Measurements from ENCODE around the gene BTC. TPM values are rescaled to one million over a fixed set of nuclear protein-coding genes. Genes with fewer than 3 reads are reported as not detected.
"Not testable (repeated sequence)": the region's sequence is repeated elsewhere in the genome, so short reads cannot be mapped to it uniquely, and the experiment has no call there.

BTC gene
- total RNA-seq, 1 experiment from 2014 or later = 1.0 TPM

GRCh38 chr4:74758551-74759145 lies 35.7 kb downstream of the BTC start:
- DNase-seq (ENCODE audit: low read depth) = no peak

DNA sequence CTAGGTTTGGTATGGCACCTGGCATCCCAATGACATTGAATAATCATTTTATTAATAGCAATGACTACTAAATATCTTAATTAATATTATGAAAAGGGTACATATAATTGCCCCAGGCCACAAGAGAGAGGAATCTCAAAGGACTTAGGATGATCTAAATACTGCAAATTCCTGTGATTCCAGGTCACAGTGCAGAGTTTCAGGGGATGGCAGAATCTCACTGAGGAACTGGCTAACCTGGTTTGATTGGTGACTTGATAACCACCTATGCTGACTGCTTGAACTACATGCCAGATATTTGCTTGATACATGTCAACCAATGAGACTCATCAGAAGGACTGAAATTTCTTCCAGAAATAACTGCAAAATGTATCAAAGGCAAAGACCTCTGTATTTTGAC lies 37.2 kb downstream of the BTC start:
- DNase-seq (ENCODE audit: low read depth) = no peak

DNA sequence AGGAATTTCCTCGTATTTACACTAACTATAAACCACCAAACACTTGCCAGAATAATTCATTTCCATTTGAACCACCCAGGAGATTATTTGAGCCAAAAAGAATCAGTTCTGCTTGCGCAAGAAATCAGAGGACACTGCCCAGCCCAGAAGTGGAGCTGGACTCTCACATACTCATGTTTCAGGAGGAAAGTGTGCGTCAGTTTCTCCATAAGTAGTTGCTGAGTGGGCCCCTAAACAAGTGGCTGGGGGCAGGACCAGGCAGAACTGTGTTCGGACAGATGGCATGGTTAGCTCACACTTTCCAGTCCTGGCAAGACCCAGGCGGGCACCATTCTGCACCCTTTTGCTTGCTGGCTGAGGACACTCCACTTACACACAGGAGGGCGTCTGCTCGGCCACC lies 38.8 kb downstream of the BTC start:
- no peak for DNase-seq (ENCODE audit: low read depth)

GRCh38 chr4:74754218-74754617 lies 40.1 kb downstream of the BTC start:
- no peak for DNase-seq (ENCODE audit: low read depth)

- DNase-seq (ENCODE audit: low read depth) = no peak
These were observed 41.5 kb downstream of the BTC start for GRCh38 chr4:74752798-74753197.

- DNase-seq (ENCODE audit: low read depth) = no peak
These were observed 42.5 kb downstream of the BTC start for GRCh38 chr4:74751856-74752255.

GRCh38 chr4:74751247-74751646 lies 43.1 kb downstream of the BTC start:
- DNase-seq (ENCODE audit: low read depth) = no peak

DNA sequence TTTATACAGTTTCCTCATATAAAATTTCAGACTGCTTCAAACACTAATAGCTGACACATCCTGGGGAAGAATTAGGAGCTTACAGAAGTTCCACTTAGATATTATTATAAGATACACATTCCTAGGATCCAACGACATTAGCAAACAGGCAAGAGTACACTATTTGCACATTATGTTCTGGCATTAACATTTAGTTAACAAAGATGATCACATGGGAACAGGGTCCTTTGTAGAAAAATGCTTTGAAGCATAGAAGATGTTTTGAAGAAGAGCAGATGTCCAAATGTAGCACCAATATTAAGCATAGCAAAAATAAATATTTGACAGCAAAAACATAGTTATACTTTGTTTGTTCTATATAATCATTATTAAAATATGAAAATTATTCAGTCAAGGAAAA lies 52.1 kb downstream of the BTC start:
- DNase-seq (ENCODE audit: low read depth) = no peak

- DNase-seq (ENCODE audit: low read depth) = no peak
These were observed 55.7 kb downstream of the BTC start for GRCh38 chr4:74738464-74739143.

GRCh38 chr4:74734995-74735394 lies 59.3 kb downstream of the BTC start:
- DNase-seq (ENCODE audit: low read depth) = no peak

GRCh38 chr4:74733756-74734155 lies 60.6 kb downstream of the BTC start:
- no peak for DNase-seq (ENCODE audit: low read depth)

GRCh38 chr4:74724979-74725378 lies 69.3 kb downstream of the BTC start:
- DNase-seq (ENCODE audit: low read depth) = no peak

GRCh38 chr4:74716436-74716765 lies 77.9 kb downstream of the BTC start:
- no peak for DNase-seq (ENCODE audit: low read depth)

GRCh38 chr4:74715706-74716435 lies 78.5 kb downstream of the BTC start:
- no peak for DNase-seq (ENCODE audit: low read depth)

DNA sequence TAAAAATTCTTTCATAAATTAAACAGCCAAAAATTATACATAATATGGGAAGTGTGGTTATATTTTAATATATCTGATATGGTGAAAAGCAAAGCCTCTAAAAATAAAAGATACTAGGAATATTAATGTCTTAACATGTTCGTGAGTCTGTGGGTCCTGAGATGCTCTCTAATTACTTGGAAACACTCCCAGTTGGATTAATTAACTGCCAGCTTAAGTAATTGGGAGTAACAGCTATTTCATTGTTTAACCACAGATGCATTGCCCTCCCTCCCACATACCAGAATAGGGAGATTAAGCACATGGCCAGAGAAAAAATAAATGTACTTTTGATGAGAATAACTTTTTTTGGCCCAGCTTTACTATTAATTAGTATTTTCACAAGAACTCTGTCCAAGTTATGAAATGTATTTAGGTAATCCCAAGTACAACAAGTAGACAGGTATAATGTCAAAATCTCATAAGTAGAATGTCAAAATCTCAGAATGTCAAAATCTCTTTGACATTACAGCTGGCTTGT lies 79.7 kb downstream of the BTC start:
- no peak for DNase-seq (ENCODE audit: low read depth)

- not testable (repeated sequence) for DNase-seq (ENCODE audit: low read depth)
These were observed 86.2 kb downstream of the BTC start for GRCh38 chr4:74708135-74708534.

Other genes with a start within 250 kb of the BTC start
- gene PARM1, start 138.6 kb upstream of the BTC start, total RNA-seq (2014; rRNA removed; shearing (Covaris generic)) = not detected in 2 replicates

All from HT1080 (cell line).